ENCODE data around the gene NEK6. TPM values are rescaled to one million over a fixed set of nuclear protein-coding genes. Genes with fewer than 3 reads are reported as not detected.

The NEK6 gene
- 1 to 10 TPM; 1.7 to 2.3 TPM for polyA plus RNA-seq

DNA sequence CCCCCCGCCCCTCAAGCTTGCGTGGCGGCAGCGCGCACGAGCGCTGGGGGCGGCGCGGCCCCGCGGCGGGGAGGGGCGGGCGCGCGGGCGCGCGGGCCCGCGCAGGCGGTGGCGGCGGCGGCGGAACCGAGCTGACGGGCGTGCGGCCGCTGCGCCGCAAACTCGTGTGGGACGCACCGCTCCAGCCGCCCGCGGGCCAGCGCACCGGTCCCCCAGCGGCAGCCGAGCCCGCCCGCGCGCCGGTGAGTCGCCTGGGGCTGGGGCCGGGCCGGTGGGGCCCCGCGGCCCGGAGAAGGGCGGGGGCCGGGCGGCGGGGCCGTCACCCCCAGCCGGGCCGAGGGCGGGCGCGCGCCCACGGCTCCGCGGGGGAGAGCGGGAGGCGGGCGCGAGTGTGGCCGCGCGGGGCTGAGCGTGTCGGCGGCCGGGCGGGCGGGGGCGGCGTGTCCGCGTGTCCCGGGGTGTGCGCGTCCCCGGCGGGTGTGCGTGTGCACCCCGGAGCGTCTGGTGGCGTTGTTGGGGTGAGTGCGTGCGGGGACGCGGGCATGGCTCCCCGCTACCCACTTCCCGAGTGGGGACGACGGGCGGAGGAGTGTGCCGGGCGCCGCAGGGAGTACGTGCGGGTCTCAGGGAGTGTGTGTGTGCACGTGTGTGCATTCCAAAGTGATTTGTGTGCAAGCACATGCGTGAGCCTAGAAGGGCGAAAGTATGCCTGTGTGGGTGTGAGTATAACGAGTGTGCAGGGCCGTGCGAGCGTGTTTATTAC, at the start of gene NEK6:
NEK6 (plus strand) TSS at position 106 of the 763 bp plus-strand sequence. CDS start 44,016 bp downstream, outside the sequence.
- Histone ChIP-seq H3K27me3 (ENCODE audit: control insufficient read depth in 1 of 2, insufficient read depth in 2 of 2, low read length in 2 of 2) (no peaks in the 10 kb centered on the region), H3K4me1 (ENCODE audit: control insufficient read depth in 2 of 2, insufficient read depth in 2 of 2, low read length in 1 of 2) (peaks cover 7 to 10% of the 10 kb centered on the region in 2 donors)
- WGBS, 2 donors, result 0 to 1% methylated on average over 56 to 116 of the region's 116 CpGs

DNA sequence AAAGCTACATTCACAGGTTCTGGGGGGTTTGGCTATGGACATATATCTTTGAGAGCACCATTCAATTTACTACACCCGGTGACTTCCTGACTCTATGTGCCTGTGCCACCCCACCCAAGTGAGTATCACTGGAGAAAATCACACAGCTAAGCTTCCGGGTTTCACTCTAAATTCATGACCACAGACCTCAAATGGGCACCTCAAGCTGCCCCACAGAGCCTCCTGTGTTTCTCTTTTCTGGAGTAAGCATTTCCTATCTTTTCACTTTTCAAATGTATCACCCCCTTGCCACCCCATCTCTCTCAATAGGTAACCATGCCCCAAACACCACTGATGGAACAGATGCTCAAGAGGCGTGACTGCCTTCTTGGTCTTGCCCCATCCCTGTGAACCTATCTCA, 49.2 kb upstream of the NEK6 start:
- H3K27me3 ChIP-seq (ENCODE audit: control insufficient read depth in 1 of 2, insufficient read depth in 2 of 2, low read length in 2 of 2), result no peaks in the 10 kb centered on the region
- no peak overlapping the region for H3K4me3 ChIP-seq (ENCODE audit: low read depth in 1 of 2, low read length in 2 of 2)
- no peaks in the 10 kb centered on the region for H3K36me3 ChIP-seq (ENCODE audit: control insufficient read depth in 2 of 2, insufficient read depth in 2 of 2, low read length in 1 of 2)
- no peak overlapping the region for H3K27ac ChIP-seq (ENCODE audit: low read depth in 2 of 2, low read length in 1 of 2)
- 72 to 78% methylated on average over 3 of the region's 3 CpGs for WGBS, 2 donors
- no peaks in the 10 kb centered on the region for H3K9me3 ChIP-seq (ENCODE audit: control insufficient read depth in 2 of 2, insufficient read depth in 1 of 2, low read depth in 1 of 2, low read length in 1 of 2)
- H3K4me1 ChIP-seq (ENCODE audit: control insufficient read depth in 2 of 2, insufficient read depth in 2 of 2, low read length in 1 of 2), result peaks cover 0 to 1% of the 10 kb centered on the region in 2 donors

More for the DNA sequence above, at the start of gene NEK6:
- Histone ChIP-seq H3K27ac (ENCODE audit: low read depth in 2 of 2, low read length in 1 of 2) (peak within 1 kb of the TSS; percentile 76), H3K9me3 (ENCODE audit: control insufficient read depth in 2 of 2, insufficient read depth in 1 of 2, low read depth in 1 of 2, low read length in 1 of 2) (no peaks in the 10 kb centered on the region), H3K4me3 (ENCODE audit: low read depth in 1 of 2, low read length in 2 of 2) (peak within 1 kb of the TSS; percentile 75 to 81), H3K36me3 (ENCODE audit: control insufficient read depth in 2 of 2, insufficient read depth in 2 of 2, low read length in 1 of 2) (no peaks in the 10 kb centered on the region)

DNA sequence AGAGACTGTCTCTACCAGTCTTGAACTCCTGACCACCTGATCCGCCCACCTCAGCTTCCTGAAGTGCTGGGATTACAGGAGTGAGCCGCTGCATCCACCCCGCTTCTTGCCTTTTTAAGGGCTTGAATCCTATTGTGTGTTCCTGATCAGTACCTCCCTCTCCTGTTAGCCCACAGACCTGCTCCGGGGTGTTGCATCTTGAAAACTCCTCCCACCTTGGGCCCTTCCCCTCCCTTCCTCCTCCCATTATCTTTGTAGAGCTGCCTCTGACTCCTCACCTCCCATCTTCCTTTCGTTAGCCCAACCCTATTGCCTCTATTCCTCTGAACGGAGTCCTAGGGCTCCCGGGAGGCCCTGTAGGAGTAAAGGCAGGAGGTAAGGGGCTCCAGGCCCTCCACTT, 48.5 kb upstream of the NEK6 start:
- no peak overlapping the region for H3K4me3 ChIP-seq (ENCODE audit: low read depth in 1 of 2, low read length in 2 of 2)
- 75 to 87% methylated on average over 7 of the region's 7 CpGs for WGBS, 2 donors

DNA sequence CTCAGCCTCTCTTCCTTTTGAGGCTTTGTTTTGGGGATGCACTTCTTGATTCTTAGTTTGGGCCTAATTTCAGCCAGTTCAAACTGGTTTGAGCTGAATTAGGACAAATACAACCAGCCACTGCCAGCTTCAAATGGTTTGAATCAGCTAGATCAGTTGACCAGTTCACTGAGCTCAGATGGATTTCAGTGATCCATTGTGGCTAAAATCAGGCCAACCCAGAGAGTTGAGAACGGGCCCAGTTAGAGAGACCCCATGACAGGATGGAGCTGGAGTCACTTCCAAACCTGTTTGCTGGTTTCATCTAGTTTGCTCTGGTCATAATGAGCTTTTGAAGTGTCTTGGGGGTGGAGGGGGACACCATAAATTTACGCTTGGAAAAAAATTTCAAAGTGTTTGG, 48.0 kb upstream of the NEK6 start:
- Histone ChIP-seq H3K36me3 (ENCODE audit: control insufficient read depth in 2 of 2, insufficient read depth in 2 of 2, low read length in 1 of 2) (no peaks in the 10 kb centered on the region), H3K9me3 (ENCODE audit: control insufficient read depth in 2 of 2, insufficient read depth in 1 of 2, low read depth in 1 of 2, low read length in 1 of 2) (no peaks in the 10 kb centered on the region), H3K4me1 (ENCODE audit: control insufficient read depth in 2 of 2, insufficient read depth in 2 of 2, low read length in 1 of 2) (peaks cover 0 to 6% of the 10 kb centered on the region in 2 donors), H3K27ac (ENCODE audit: low read depth in 2 of 2, low read length in 1 of 2) (no peak overlapping the region), H3K4me3 (ENCODE audit: low read depth in 1 of 2, low read length in 2 of 2) (no peak overlapping the region), H3K27me3 (ENCODE audit: control insufficient read depth in 1 of 2, insufficient read depth in 2 of 2, low read length in 2 of 2) (no peaks in the 10 kb centered on the region)
- 93 to 96% methylated on average over 2 of the region's 2 CpGs for WGBS, 2 donors

More for the DNA sequence above, 48.5 kb upstream of the NEK6 start:
- H3K27me3 ChIP-seq (ENCODE audit: control insufficient read depth in 1 of 2, insufficient read depth in 2 of 2, low read length in 2 of 2), result no peaks in the 10 kb centered on the region
- no peak overlapping the region for H3K27ac ChIP-seq (ENCODE audit: low read depth in 2 of 2, low read length in 1 of 2)
- peaks cover 0 to 6% of the 10 kb centered on the region in 2 donors for H3K4me1 ChIP-seq (ENCODE audit: control insufficient read depth in 2 of 2, insufficient read depth in 2 of 2, low read length in 1 of 2)
- no peaks in the 10 kb centered on the region for H3K9me3 ChIP-seq (ENCODE audit: control insufficient read depth in 2 of 2, insufficient read depth in 1 of 2, low read depth in 1 of 2, low read length in 1 of 2)
- no peaks in the 10 kb centered on the region for H3K36me3 ChIP-seq (ENCODE audit: control insufficient read depth in 2 of 2, insufficient read depth in 2 of 2, low read length in 1 of 2)

DNA sequence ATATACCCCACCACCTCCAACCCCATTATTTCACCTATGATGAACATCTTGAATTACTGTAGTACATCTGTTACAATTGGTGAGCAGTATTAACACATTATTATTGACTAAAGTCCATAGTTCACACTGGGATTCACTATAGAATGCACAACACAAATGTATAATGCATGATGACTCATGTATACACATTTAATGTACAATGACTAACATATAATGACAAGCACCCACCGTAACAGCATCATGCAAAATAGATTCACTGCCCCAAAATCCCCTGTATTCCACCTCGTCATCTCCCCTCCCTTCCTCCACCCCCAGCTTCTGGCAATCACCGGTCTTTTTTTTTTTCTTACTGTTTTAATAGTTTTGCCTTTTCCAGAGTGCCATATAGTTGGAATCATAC, 47.1 kb upstream of the NEK6 start:
- H3K4me1 ChIP-seq (ENCODE audit: control insufficient read depth in 2 of 2, insufficient read depth in 2 of 2, low read length in 1 of 2), result peaks cover 0 to 9% of the 10 kb centered on the region in 2 donors
- H3K27ac ChIP-seq (ENCODE audit: low read depth in 2 of 2, low read length in 1 of 2), result no peak overlapping the region
- no peaks in the 10 kb centered on the region for H3K36me3 ChIP-seq (ENCODE audit: control insufficient read depth in 2 of 2, insufficient read depth in 2 of 2, low read length in 1 of 2)
- no peak overlapping the region for H3K4me3 ChIP-seq (ENCODE audit: low read depth in 1 of 2, low read length in 2 of 2)
- WGBS, 2 donors, result 50 to 59% methylated on average over 3 of the region's 3 CpGs
- no peaks in the 10 kb centered on the region for H3K9me3 ChIP-seq (ENCODE audit: control insufficient read depth in 2 of 2, insufficient read depth in 1 of 2, low read depth in 1 of 2, low read length in 1 of 2)
- H3K27me3 ChIP-seq (ENCODE audit: control insufficient read depth in 1 of 2, insufficient read depth in 2 of 2, low read length in 2 of 2), result no peaks in the 10 kb centered on the region

DNA sequence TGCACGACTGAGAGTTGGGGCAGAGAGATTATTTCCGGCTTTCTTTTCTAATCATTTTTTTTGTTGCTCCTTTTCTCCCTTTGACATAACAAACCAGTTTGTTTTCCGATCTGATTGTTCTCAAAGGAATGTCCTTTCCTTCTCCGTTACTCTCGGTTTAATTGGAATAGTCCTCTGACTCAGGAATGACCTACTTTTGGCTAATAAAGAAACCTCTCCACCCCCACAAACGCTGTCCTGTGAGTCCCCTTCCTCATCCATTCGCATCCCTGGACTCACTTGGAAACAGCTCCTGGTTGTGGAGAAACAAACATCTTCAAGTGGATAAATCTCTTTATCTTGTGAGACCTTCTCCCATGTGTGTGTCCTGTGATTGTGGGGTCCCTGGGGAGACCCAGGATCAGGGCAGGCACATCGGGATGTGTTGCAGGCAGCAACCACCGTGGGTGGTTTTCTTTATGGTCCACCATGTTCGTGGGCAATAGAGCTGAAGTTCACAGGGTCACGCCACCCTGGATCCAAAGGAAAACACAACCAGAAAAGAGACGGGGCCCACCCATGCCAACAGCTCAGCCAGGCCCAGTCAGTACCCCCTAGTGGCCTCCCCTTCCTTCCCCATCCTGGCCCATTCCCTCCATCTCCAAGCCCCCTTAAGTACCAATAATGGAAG, 45.2 kb upstream of the NEK6 start:
- 69 to 73% methylated on average over 12 of the region's 12 CpGs for WGBS, 2 donors
- Histone ChIP-seq H3K4me3 (ENCODE audit: low read depth in 1 of 2, low read length in 2 of 2) (no peak overlapping the region), H3K9me3 (ENCODE audit: control insufficient read depth in 2 of 2, insufficient read depth in 1 of 2, low read depth in 1 of 2, low read length in 1 of 2) (no peaks in the 10 kb centered on the region), H3K4me1 (ENCODE audit: control insufficient read depth in 2 of 2, insufficient read depth in 2 of 2, low read length in 1 of 2) (peaks cover 0 to 12% of the 10 kb centered on the region in 2 donors), H3K27me3 (ENCODE audit: control insufficient read depth in 1 of 2, insufficient read depth in 2 of 2, low read length in 2 of 2) (no peaks in the 10 kb centered on the region), H3K36me3 (ENCODE audit: control insufficient read depth in 2 of 2, insufficient read depth in 2 of 2, low read length in 1 of 2) (no peaks in the 10 kb centered on the region), H3K27ac (ENCODE audit: low read depth in 2 of 2, low read length in 1 of 2) (no peak overlapping the region)

DNA sequence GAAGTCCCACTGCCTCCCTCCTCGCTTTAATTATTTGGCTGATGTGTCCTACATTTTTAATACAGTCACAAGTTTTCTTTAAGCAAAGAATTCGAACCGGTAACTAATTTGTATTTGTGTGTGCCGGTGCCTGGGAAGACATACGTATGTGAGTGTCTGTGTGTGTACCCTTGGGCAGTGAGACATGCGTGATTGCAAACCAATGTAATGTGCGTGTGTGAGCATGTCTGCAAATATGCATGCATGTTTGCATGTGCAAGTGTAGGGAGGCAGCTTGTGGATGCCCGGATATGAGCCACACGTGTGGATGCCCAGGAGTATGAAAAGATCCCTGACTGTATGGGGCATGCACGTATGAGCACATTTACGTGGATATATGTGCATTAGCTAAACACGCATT, 44.4 kb upstream of the NEK6 start:
- peaks cover 0 to 13% of the 10 kb centered on the region in 2 donors for H3K4me1 ChIP-seq (ENCODE audit: control insufficient read depth in 2 of 2, insufficient read depth in 2 of 2, low read length in 1 of 2)
- no peaks in the 10 kb centered on the region for H3K27me3 ChIP-seq (ENCODE audit: control insufficient read depth in 1 of 2, insufficient read depth in 2 of 2, low read length in 2 of 2)
- H3K9me3 ChIP-seq (ENCODE audit: control insufficient read depth in 2 of 2, insufficient read depth in 1 of 2, low read depth in 1 of 2, low read length in 1 of 2), result no peaks in the 10 kb centered on the region
- 64 to 80% methylated on average over 12 of the region's 12 CpGs for WGBS, 2 donors
- no peak overlapping the region for H3K27ac ChIP-seq (ENCODE audit: low read depth in 2 of 2, low read length in 1 of 2)
- no peak overlapping the region for H3K4me3 ChIP-seq (ENCODE audit: low read depth in 1 of 2, low read length in 2 of 2)
- H3K36me3 ChIP-seq (ENCODE audit: control insufficient read depth in 2 of 2, insufficient read depth in 2 of 2, low read length in 1 of 2), result no peaks in the 10 kb centered on the region

DNA sequence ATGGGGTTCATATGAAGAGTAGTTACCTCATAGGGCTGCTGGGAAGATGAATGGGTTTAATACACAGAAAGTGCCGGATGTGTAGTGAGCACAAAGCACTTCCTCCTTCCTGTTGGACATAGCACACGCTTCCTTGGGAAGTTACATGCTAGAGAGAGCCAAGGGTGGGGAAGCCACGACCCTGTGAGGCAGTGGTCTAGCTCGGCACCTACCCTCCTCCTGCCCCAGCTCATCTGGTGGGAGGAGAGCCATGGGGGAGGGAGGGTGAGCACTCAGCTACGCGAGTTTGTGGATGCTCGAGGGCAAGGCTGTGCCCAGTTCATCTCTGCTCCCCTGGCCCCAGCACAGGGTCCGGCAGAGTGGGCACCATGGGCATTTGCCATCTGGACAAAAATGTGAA, 43.6 kb upstream of the NEK6 start:
- Histone ChIP-seq H3K27ac (ENCODE audit: low read depth in 2 of 2, low read length in 1 of 2) (no peak overlapping the region), H3K9me3 (ENCODE audit: control insufficient read depth in 2 of 2, insufficient read depth in 1 of 2, low read depth in 1 of 2, low read length in 1 of 2) (no peaks in the 10 kb centered on the region), H3K36me3 (ENCODE audit: control insufficient read depth in 2 of 2, insufficient read depth in 2 of 2, low read length in 1 of 2) (no peaks in the 10 kb centered on the region), H3K4me1 (ENCODE audit: control insufficient read depth in 2 of 2, insufficient read depth in 2 of 2, low read length in 1 of 2) (peaks cover 0 to 17% of the 10 kb centered on the region in 2 donors), H3K27me3 (ENCODE audit: control insufficient read depth in 1 of 2, insufficient read depth in 2 of 2, low read length in 2 of 2) (no peaks in the 10 kb centered on the region), H3K4me3 (ENCODE audit: low read depth in 1 of 2, low read length in 2 of 2) (no peak overlapping the region)
- 52 to 64% methylated on average over 8 of the region's 8 CpGs for WGBS, 2 donors

DNA sequence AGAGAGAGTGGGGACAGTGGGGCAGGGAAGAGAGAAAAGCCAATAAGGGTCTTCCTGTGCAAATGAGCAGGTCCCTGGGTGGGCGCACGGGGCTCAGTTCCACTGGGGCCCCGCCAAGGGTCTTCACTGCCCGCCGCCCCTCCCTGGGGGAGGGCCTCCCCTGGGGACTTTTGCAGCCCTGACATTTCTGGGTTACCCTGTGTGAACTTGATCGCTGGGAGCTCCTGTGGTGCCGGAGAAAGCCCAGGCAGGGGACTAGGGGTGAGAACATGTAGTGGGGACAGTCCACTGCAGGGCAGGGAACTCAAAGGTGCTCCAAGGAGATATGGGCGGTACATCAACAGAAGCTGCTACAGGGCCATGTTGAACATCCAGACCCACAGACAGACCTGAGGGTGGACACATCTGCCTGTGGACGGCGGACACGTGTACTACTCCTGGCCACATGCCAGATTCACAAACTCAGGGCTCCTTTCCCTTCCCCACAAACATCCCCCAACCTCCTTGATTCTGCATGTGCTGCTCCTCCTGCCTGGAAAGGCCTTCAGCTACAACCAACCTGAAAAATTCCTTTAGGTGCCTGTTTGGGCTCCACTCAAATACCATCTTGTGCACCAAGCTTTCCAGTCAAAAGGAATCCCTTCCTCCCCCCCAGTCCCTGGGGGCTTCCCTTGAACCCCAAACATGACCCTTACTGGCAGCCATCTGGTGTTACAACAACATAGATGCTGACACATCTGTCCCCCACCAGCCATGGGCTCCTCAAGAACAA, 43.0 kb upstream of the NEK6 start:
- Histone ChIP-seq H3K4me1 (ENCODE audit: control insufficient read depth in 2 of 2, insufficient read depth in 2 of 2, low read length in 1 of 2) (peaks cover 0 to 17% of the 10 kb centered on the region in 2 donors), H3K9me3 (ENCODE audit: control insufficient read depth in 2 of 2, insufficient read depth in 1 of 2, low read depth in 1 of 2, low read length in 1 of 2) (no peaks in the 10 kb centered on the region), H3K27me3 (ENCODE audit: control insufficient read depth in 1 of 2, insufficient read depth in 2 of 2, low read length in 2 of 2) (no peaks in the 10 kb centered on the region), H3K27ac (ENCODE audit: low read depth in 2 of 2, low read length in 1 of 2) (no peak overlapping the region), H3K36me3 (ENCODE audit: control insufficient read depth in 2 of 2, insufficient read depth in 2 of 2, low read length in 1 of 2) (no peaks in the 10 kb centered on the region), H3K4me3 (ENCODE audit: low read depth in 1 of 2, low read length in 2 of 2) (no peak overlapping the region)
- WGBS, 2 donors, result 76 to 77% methylated on average over 11 of the region's 11 CpGs

All from esophagus (tissue), 2 donors.